Embryonic facial prominence (tissue), 1 donor: ENCODE data around the gene IL15.

Experiments
- DNase-seq: peaks from one replicate; pipeline ENCODE4 v3.0.0-alpha.2; 2016; ENCODE audit errors: extremely low spot score

Gene IL15

GRCh38 chr4:141771889-141772830, 135.8 kb downstream of the IL15 start:
- no peak for DNase-seq

- DNase-seq = no peak
Measured at GRCh38 chr4:141772838-141773237, 136.5 kb downstream of the IL15 start.

GRCh38 chr4:141782205-141782604, 145.8 kb downstream of the IL15 start:
- DNase-seq = no peak
